B cell (primary cell): ENCODE data around the gene CTNNA1. TPM values are rescaled to one million over a fixed set of nuclear protein-coding genes. Genes with fewer than 3 reads are reported as not detected.

ENCODE experiments used
- ATAC-seq: fragments of 200-7000 bp; cut with Tn5 transposase; one replicate; pipeline ENCODE4 v1.10.0; 2021; ENCODE audit warnings: low read depth, mild to moderate bottlenecking, moderate number of reproducible peaks, moderate library complexity
- CTCF ChIA-PET: fragments of 350-600 bp; sonication (Branson Sonifier 250); formaldehyde crosslinking; loops from one replicate; lab custom pipeline; 2021; ENCODE audit warnings: antibody characterized with exemption, inconsistent platforms; lab: Charles Lee
- POLR2A ChIA-PET: fragments of 350-600 bp; sonication (Branson Sonifier 250); formaldehyde crosslinking; loops from one replicate; lab custom pipeline; 2021; ENCODE audit warnings: antibody characterized with exemption; lab: Charles Lee
- DNase-seq: peaks from one replicate; pipeline ENCODE4 v3.0.0; 2013
- H2AFZ ChIP-seq: 2 replicates; pipeline ENCODE4 v1.6.1; 2012; ENCODE audit warnings: mild to moderate bottlenecking, low read depth, low read length; ENCODE audit not compliant: insufficient read depth, poor library complexity, severe bottlenecking
- H3K27ac ChIP-seq, 2 donors: 1 replicate in 1 of 2; 2 replicates in 1 of 2; pipeline ENCODE4 v1.5.1; 2012 to 2013; ENCODE audit warnings: low read length in 2 of 2, mild to moderate bottlenecking in 2 of 2, moderate library complexity in 1 of 2
- H3K27me3 ChIP-seq, 4 experiments: fragments of 200-600 bp in 1 of 4; sonication (generic) in 1 of 4; replicated peaks in 1 of 4; 1 replicate in 2 of 4; 2 replicates in 2 of 4; pipeline versions ENCODE4 v1.6.1 to v1.7.0; 2013 to 2016; ENCODE audit warnings: low read length in 3 of 4, mild to moderate bottlenecking in 2 of 4, mixed read lengths in 1 of 4, moderate library complexity in 1 of 4; ENCODE audit not compliant: insufficient read depth in 4 of 4, control insufficient read depth in 3 of 4; ENCODE audit errors: control extremely low read depth in 1 of 4
- H3K36me3 ChIP-seq, 2 experiments: replicated peaks in 1 of 2; 1 replicate in 1 of 2; 2 replicates in 1 of 2; pipeline versions ENCODE4 v1.6.1 to v1.7.1; 2013; ENCODE audit warnings: low read length in 1 of 2; ENCODE audit not compliant: insufficient read depth in 2 of 2, control insufficient read depth in 1 of 2; ENCODE audit errors: control extremely low read depth in 1 of 2, extremely low read depth in 1 of 2
- H3K4me1 ChIP-seq, 2 donors: fragments of 200-600 bp in 1 of 2; sonication (generic) in 1 of 2; 1 replicate in 1 of 2; 2 replicates in 1 of 2; pipeline versions ENCODE4 v1.5.1 to v1.6.1; 2013 to 2017; ENCODE audit warnings: low read length in 2 of 2; ENCODE audit not compliant: control insufficient read depth in 2 of 2, insufficient read depth in 2 of 2
- H3K4me2 ChIP-seq: replicated peaks from 2 replicates; pipeline ENCODE3; 2012; ENCODE audit warnings: mild to moderate bottlenecking, low read depth, low read length; ENCODE audit not compliant: poor library complexity, severe bottlenecking
- H3K4me3 ChIP-seq, 5 experiments: fragments of 200-600 bp in 1 of 5; sonication (generic) in 1 of 5; 1 replicate in 3 of 5; 2 replicates in 2 of 5; pipeline versions ENCODE4 v1.5.1 to v1.7.0; 2011 to 2016; ENCODE audit warnings: low read length in 4 of 5, mild to moderate bottlenecking in 4 of 5, low read depth in 2 of 5, control low read depth in 1 of 5, moderate library complexity in 1 of 5; ENCODE audit not compliant: insufficient read depth in 1 of 5; ENCODE audit errors: control extremely low read depth in 1 of 5, extremely low read depth in 1 of 5
- H3K79me2 ChIP-seq: fragments of 200-600 bp; sonication (generic); one replicate; pipeline ENCODE4 v1.6.0; 2016; ENCODE audit warnings: low read length; ENCODE audit not compliant: control insufficient read depth, insufficient read depth
- H3K9ac ChIP-seq: fragments of 200-600 bp; sonication (generic); 2 replicates; pipeline ENCODE4 v1.6.1; 2017; ENCODE audit warnings: mild to moderate bottlenecking, low read length, moderate library complexity
- H3K9me3 ChIP-seq, 3 donors: one replicate each; pipeline versions ENCODE4 v1.6.1 to v1.7.1; 2013; ENCODE audit warnings: low read length in 2 of 3; ENCODE audit not compliant: control insufficient read depth in 2 of 3, insufficient read depth in 1 of 3; ENCODE audit errors: control extremely low read depth in 1 of 3
- H4K20me1 ChIP-seq: 2 replicates; pipeline ENCODE4 v1.6.0; 2012; ENCODE audit warnings: mild to moderate bottlenecking, low read length; ENCODE audit not compliant: insufficient read depth, control insufficient read depth, poor library complexity, severe bottlenecking
- H3K27ac Mint-ChIP-seq: one replicate; pipeline ENCODE4 v1.8.0; 2021; ENCODE audit warnings: mixed read lengths
- H3K27me3 Mint-ChIP-seq: one replicate; pipeline ENCODE4 v1.8.0; 2021; ENCODE audit warnings: mixed read lengths
- H3K4me1 Mint-ChIP-seq: one replicate; pipeline ENCODE4 v1.8.0; 2021; ENCODE audit warnings: mixed read lengths
- H3K4me3 Mint-ChIP-seq: one replicate; pipeline ENCODE4 v1.8.0; 2021; ENCODE audit warnings: mixed read lengths
- H3K9me3 Mint-ChIP-seq: one replicate; pipeline ENCODE4 v1.8.0; 2022; ENCODE audit warnings: mixed read lengths; ENCODE audit not compliant: insufficient read depth
- CTCF ChIP-seq: fragments of 200-600 bp; IDR thresholded peaks from one replicate; pipeline ENCODE4 v1.8.0; 2022; ENCODE audit warnings: antibody characterized with exemption, mild to moderate bottlenecking
- EZH2 ChIP-seq: IDR thresholded peaks from 2 replicates; pipeline ENCODE4 v1.6.1; 2012; ENCODE audit warnings: borderline replicate concordance, low read depth, mild to moderate bottlenecking, moderate library complexity, low read length; ENCODE audit not compliant: insufficient read depth, poor library complexity, severe bottlenecking
- WGBS: methylation state at CpG from one replicate; pipeline ENCODE4 v1.1.5; 2013; ENCODE audit warnings: missing lambda C conversion rate; ENCODE audit not compliant: insufficient coverage; 5-methylcytosine and 5-hydroxymethylcytosine counted together
- intact Hi-C: fragments of 100-400 bp; cut with micrococcal nuclease; formaldehyde crosslinking; loops from one replicate; pipeline ENCODE4 v1.10.0; 2022
- polyA plus RNA-seq: library from polyadenylated mRNA; depleted of rRNA; stranded (reverse); fragments of >200 nt; gene quantifications from 2 replicates; pipeline ENCODE4 v1.2.3, GENCODE V29; 2012
- total RNA-seq, 2 donors: library from RNA; stranded (reverse); fragments of 120-200 nt in 1 of 2; gene quantifications; 1 replicate in 1 of 2; 2 replicates in 1 of 2; pipeline versions ENCODE4 v1.2.3 to v1.2.4, GENCODE V29; 2013 to 2022

CTNNA1 gene
- total and polyA plus RNA-seq, 2 donors (not counting 1 experiment from before 2014, with no cell fraction given) = 22.7 to 96.0 TPM

- H3K4me2 ChIP-seq = no peak overlapping the region
- H3K27ac Mint-ChIP-seq = no peak overlapping the region
- peaks cover 0 to 15% of the 10 kb centered on the region in 2 experiments for H3K36me3 ChIP-seq
- H2AFZ ChIP-seq = no peak overlapping the region
- H3K4me3 ChIP-seq = no peak overlapping the region
- 95% methylated on average over 16 of the region's 20 CpGs for WGBS
- H3K4me3 Mint-ChIP-seq = no peak overlapping the region
- H3K9me3 Mint-ChIP-seq = no peaks in the 10 kb centered on the region
- H3K4me1 Mint-ChIP-seq = peaks cover under 1% of the 10 kb centered on the region
- TF ChIP-seq CTCF (no peak), EZH2 (no peak)
- DNase-seq = no peak
- no peaks in the 10 kb centered on the region for H3K9me3 ChIP-seq
- no peak for ATAC-seq
- POLR2A ChIA-PET = no interaction called here
- no peaks in the 10 kb centered on the region for H3K27me3 ChIP-seq
- intact Hi-C loops = no loop called here
- H3K27me3 Mint-ChIP-seq = no peaks in the 10 kb centered on the region
- CTCF ChIA-PET = interaction anchor here (1.1 kb wide), 1 partner anchor 121 kb away, joined by 3 read pairs; no protein-coding TSS in a partner anchor
- H3K27ac ChIP-seq = no peak overlapping the region
- H3K4me1 ChIP-seq = no peaks in the 10 kb centered on the region
- no peaks in the 10 kb centered on the region for H3K79me2 ChIP-seq
- H3K9ac ChIP-seq = no peak overlapping the region
- H4K20me1 ChIP-seq = no peaks in the 10 kb centered on the region
Measured at GRCh38 chr5:138946831-138947560, 193.8 kb downstream of the CTNNA1 start.

- no peak overlapping the region for H3K4me3 ChIP-seq
- H3K27ac ChIP-seq = no peak overlapping the region
- no peak for TF ChIP-seq CTCF
- no peak for TF ChIP-seq EZH2
- no peak overlapping the region for H3K9ac ChIP-seq
- no peaks in the 10 kb centered on the region for H3K27me3 Mint-ChIP-seq
- no peaks in the 10 kb centered on the region for H3K9me3 ChIP-seq
- ATAC-seq (no peak), DNase-seq (no peak)
- no peaks in the 10 kb centered on the region for H3K9me3 Mint-ChIP-seq
- H4K20me1 ChIP-seq = no peaks in the 10 kb centered on the region
- H3K27ac Mint-ChIP-seq = no peak overlapping the region
- peaks cover 2 to 3% of the 10 kb centered on the region in 2 donors for H3K4me1 ChIP-seq
- no peaks in the 10 kb centered on the region for H3K27me3 ChIP-seq
- H3K79me2 ChIP-seq = no peaks in the 10 kb centered on the region
- CTCF ChIA-PET = no interaction called here
- intact Hi-C loops = no loop called here
- H3K4me1 Mint-ChIP-seq = peaks cover 8% of the 10 kb centered on the region
- 96% methylated on average over 5 of the region's 5 CpGs for WGBS
- H3K4me2 ChIP-seq = no peak overlapping the region
- POLR2A ChIA-PET = no interaction called here
- H3K4me3 Mint-ChIP-seq = no peak overlapping the region
- no peak overlapping the region for H2AFZ ChIP-seq
- peaks cover 0 to 15% of the 10 kb centered on the region in 2 experiments for H3K36me3 ChIP-seq
Measured at GRCh38 chr5:138947780-138948179, 194.6 kb downstream of the CTNNA1 start.
